Erythroblast (primary cell): Measurements from ENCODE around the gene RHOJ.

Source experiments
- GATA1 ChIP-seq: IDR thresholded peaks from 2 replicates; pipeline ENCODE4 v1.6.1; 2011; ENCODE audit warnings: low read depth, mild to moderate bottlenecking, control low read depth, low read length, moderate library complexity
- POLR2A ChIP-seq: IDR thresholded peaks from 2 replicates; pipeline ENCODE4 v1.6.1; 2011; ENCODE audit warnings: mild to moderate bottlenecking, low read length

- TF ChIP-seq POLR2A (no peak), GATA1 (no peak)
Measured at GRCh38 chr14:63205044-63205575, 867 bp downstream of the RHOJ start.
